Thyroid gland (tissue), 4 donors: ENCODE measurements around the gene TMEM255B.

ENCODE experiments used
- POLR2A ChIP-seq, 2 donors: fragments of 450-650 bp; IDR thresholded peaks; one replicate each; pipeline ENCODE4 v1.6.1; 2017; ENCODE audit warnings: antibody characterized with exemption in 2 of 2, mild to moderate bottlenecking in 2 of 2, moderate library complexity in 1 of 2
- TF ChIP-seq, protein P1 (sequence below), 6 experiments: fragments of 200-600 bp in 3 of 6; fragments of 450-650 bp in 3 of 6; sonication (generic) in 3 of 6; IDR thresholded peaks; one replicate each; pipeline ENCODE4 v1.5.1; 2016 to 2019; ENCODE audit warnings: antibody characterized with exemption in 6 of 6, mild to moderate bottlenecking in 2 of 6, inconsistent platforms in 1 of 6, moderate library complexity in 1 of 6

- TF ChIP-seq, protein P1, sequence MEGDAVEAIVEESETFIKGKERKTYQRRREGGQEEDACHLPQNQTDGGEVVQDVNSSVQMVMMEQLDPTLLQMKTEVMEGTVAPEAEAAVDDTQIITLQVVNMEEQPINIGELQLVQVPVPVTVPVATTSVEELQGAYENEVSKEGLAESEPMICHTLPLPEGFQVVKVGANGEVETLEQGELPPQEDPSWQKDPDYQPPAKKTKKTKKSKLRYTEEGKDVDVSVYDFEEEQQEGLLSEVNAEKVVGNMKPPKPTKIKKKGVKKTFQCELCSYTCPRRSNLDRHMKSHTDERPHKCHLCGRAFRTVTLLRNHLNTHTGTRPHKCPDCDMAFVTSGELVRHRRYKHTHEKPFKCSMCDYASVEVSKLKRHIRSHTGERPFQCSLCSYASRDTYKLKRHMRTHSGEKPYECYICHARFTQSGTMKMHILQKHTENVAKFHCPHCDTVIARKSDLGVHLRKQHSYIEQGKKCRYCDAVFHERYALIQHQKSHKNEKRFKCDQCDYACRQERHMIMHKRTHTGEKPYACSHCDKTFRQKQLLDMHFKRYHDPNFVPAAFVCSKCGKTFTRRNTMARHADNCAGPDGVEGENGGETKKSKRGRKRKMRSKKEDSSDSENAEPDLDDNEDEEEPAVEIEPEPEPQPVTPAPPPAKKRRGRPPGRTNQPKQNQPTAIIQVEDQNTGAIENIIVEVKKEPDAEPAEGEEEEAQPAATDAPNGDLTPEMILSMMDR (IDR thresholded peaks at IDR 0.05) = no peak
- TF ChIP-seq POLR2A (IDR thresholded peaks at IDR 0.05) = no peak
Observed at GRCh38 chr13:113853518-113854237, 94.7 kb downstream of the TMEM255B start.
